Mammary epithelial cell (primary cell): ENCODE results near the gene NUDT6.
"Not testable (repeated sequence)": the region's sequence is repeated elsewhere in the genome, so short reads cannot be mapped to it uniquely, and the experiment has no call there.

ENCODE experiments used
- EZH2 ChIP-seq: IDR thresholded peaks from 2 replicates; pipeline ENCODE4 v1.6.1; 2012; ENCODE audit warnings: low read length, inconsistent platforms, borderline replicate concordance
- TF ChIP-seq, protein P1 (sequence below), 2 donors: IDR thresholded peaks in 1 of 2; conservative IDR thresholded peaks in 1 of 2; 2 replicates each; pipeline ENCODE4 v1.5.1; 2011 to 2012; ENCODE audit warnings: inconsistent platforms in 2 of 2, low read length in 2 of 2, mild to moderate bottlenecking in 2 of 2, control low read depth in 1 of 2, low read depth in 1 of 2; ENCODE audit not compliant: insufficient read depth in 1 of 2; ENCODE audit errors: extremely low read depth in 1 of 2

DNA sequence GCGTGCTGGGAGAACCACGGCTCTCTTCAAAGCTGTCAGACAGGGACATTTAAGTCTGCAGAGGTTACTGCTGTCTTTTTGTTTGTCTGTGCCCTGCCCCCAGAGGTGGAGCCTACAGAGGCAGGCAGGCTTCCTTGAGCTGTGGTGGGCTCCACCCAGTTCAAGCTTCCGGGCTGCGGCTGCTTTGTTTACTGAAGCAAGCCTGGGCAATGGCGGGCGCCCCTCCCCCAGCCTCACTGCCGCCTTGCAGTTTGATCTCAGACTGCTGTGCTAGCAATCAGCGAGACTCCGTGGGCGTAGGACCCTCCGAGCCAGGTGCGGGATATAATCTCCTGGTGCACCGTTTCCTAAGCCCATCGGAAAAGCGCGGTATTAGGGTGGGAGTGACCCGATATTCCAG is 22.7 kb upstream of the NUDT6 start:
- TF ChIP-seq EZH2, result not testable (repeated sequence)
- TF ChIP-seq, protein P1, sequence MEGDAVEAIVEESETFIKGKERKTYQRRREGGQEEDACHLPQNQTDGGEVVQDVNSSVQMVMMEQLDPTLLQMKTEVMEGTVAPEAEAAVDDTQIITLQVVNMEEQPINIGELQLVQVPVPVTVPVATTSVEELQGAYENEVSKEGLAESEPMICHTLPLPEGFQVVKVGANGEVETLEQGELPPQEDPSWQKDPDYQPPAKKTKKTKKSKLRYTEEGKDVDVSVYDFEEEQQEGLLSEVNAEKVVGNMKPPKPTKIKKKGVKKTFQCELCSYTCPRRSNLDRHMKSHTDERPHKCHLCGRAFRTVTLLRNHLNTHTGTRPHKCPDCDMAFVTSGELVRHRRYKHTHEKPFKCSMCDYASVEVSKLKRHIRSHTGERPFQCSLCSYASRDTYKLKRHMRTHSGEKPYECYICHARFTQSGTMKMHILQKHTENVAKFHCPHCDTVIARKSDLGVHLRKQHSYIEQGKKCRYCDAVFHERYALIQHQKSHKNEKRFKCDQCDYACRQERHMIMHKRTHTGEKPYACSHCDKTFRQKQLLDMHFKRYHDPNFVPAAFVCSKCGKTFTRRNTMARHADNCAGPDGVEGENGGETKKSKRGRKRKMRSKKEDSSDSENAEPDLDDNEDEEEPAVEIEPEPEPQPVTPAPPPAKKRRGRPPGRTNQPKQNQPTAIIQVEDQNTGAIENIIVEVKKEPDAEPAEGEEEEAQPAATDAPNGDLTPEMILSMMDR (conservative IDR thresholded peaks at IDR 0.05 in 1 of 2, IDR thresholded peaks at IDR 0.05 in 1 of 2; ENCODE audit: extremely low read depth in 1 of 2, insufficient read depth in 1 of 2, low read depth in 1 of 2, low read length in 2 of 2), result not testable (repeated sequence)
